HT1080 (cell line): ENCODE data around the gene FBXL20. TPM values are rescaled to one million over a fixed set of nuclear protein-coding genes. Genes with fewer than 3 reads are reported as not detected.

Experiments
- DNase-seq: peaks from one replicate; pipeline ENCODE4 v3.0.0-alpha.2; 2015; ENCODE audit warnings: low read depth
- total RNA-seq: library from RNA; depleted of rRNA; stranded (reverse); fragments of >200 nt; shearing (Covaris generic); gene quantifications from 2 replicates; pipeline ENCODE4 v1.2.3, GENCODE V29; 2014

FBXL20 gene
- total RNA-seq, 1 experiment from 2014 or later, result 8.0 TPM

- DNase-seq, result no peak
Observed at GRCh38 chr17:39227364-39227919, 174.0 kb downstream of the FBXL20 start.

GRCh38 chr17:39225959-39226683 is 175.3 kb downstream of the FBXL20 start:
- no peak for DNase-seq

GRCh38 chr17:39225308-39225958 is 176.0 kb downstream of the FBXL20 start, which contains the start of gene STAC2:
TSS of gene STAC2 (minus strand) at chr17:39225945. CDS start at chr17:39225502, 443 bp downstream.
- DNase-seq, result no peak

- no peak for DNase-seq
Observed at GRCh38 chr17:39224778-39225307, 176.6 kb downstream of the FBXL20 start.

GRCh38 chr17:39223907-39224777 is 177.3 kb downstream of the FBXL20 start:
- DNase-seq, result no peak

GRCh38 chr17:39222866-39223834 is 178.3 kb downstream of the FBXL20 start:
- DNase-seq, result no peak

GRCh38 chr17:39222151-39222550 is 179.3 kb downstream of the FBXL20 start:
- DNase-seq, result no peak

GRCh38 chr17:39221572-39221971 is 179.9 kb downstream of the FBXL20 start:
- DNase-seq, result no peak

- DNase-seq, result no peak
Observed at GRCh38 chr17:39219647-39220154, 181.7 kb downstream of the FBXL20 start.

- DNase-seq, result no peak
Observed at GRCh38 chr17:39218906-39219305, 182.5 kb downstream of the FBXL20 start.

GRCh38 chr17:39217734-39218369 is 183.6 kb downstream of the FBXL20 start:
- no peak for DNase-seq

- DNase-seq, result peak; percentile 82
Observed at GRCh38 chr17:39213852-39214251, 187.6 kb downstream of the FBXL20 start.

GRCh38 chr17:39212841-39213480 is 188.5 kb downstream of the FBXL20 start:
- no peak for DNase-seq

- DNase-seq, result no peak
Observed at GRCh38 chr17:39212195-39212810, 189.1 kb downstream of the FBXL20 start.

GRCh38 chr17:39210093-39210434 is 191.4 kb downstream of the FBXL20 start:
- DNase-seq, result no peak

- no peak for DNase-seq
Observed at GRCh38 chr17:39209317-39210092, 191.9 kb downstream of the FBXL20 start.

GRCh38 chr17:39208893-39209292 is 192.5 kb downstream of the FBXL20 start:
- no peak for DNase-seq

GRCh38 chr17:39208136-39208535 is 193.3 kb downstream of the FBXL20 start:
- no peak for DNase-seq
